SK-N-MC (cell line): ENCODE data around the gene TMPRSS3.

Source experiments
- EZH2 ChIP-seq: fragments of 200-600 bp; sonication (generic); IDR thresholded peaks from one replicate; pipeline ENCODE4 v1.6.1; 2017; ENCODE audit warnings: antibody characterized with exemption
- FOXP2 ChIP-seq: optimal IDR thresholded peaks from 2 replicates; pipeline ENCODE3; 2011; ENCODE audit warnings: mild to moderate bottlenecking, moderate library complexity; ENCODE audit not compliant: insufficient read depth; ENCODE audit errors: extremely low read length, control extremely low read depth
- POLR2AphosphoS5 ChIP-seq: IDR thresholded peaks from 2 replicates; pipeline ENCODE4 v1.6.1; 2012; ENCODE audit warnings: mild to moderate bottlenecking, low read depth, low read length, borderline replicate concordance

DNA sequence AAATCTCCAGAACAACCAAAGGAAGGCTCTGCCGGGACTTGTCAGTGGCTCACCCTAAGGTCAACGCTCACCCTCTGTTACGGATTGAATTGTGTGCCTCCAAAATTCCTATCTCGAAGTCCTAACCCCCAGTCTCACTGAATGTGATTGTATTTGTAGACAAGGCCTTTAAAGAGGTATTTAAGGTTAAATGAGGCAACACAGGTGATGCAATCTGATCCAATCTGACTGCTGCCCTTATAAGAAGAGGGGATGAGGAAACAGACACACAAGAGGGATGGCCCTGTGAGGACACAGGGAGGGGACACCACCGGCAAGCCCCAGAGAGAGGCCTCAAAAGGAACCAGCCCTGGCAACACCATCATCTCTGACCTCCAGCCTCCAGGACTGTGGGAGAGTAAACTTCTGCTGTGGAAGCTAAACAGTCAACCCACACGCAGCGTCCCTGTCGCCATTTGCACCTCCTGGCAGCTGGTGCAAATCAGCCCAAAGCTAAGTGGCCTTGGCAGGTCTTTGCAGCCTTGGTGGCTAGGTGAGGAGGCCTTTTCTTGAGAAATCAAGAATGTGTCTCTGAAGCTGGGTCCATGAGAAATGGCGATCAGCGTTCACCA is 32.1 kb upstream of the TMPRSS3 start:
- no peak for TF ChIP-seq FOXP2
- no peak for TF ChIP-seq POLR2AphosphoS5
- no peak for TF ChIP-seq EZH2
